ENCODE measurements around the gene SDR42E2. TPM values are rescaled to one million over a fixed set of nuclear protein-coding genes. Genes with fewer than 3 reads are reported as not detected.

The SDR42E2 gene
- total RNA-seq, 1 donor from 2014 or later, result not detected

DNA sequence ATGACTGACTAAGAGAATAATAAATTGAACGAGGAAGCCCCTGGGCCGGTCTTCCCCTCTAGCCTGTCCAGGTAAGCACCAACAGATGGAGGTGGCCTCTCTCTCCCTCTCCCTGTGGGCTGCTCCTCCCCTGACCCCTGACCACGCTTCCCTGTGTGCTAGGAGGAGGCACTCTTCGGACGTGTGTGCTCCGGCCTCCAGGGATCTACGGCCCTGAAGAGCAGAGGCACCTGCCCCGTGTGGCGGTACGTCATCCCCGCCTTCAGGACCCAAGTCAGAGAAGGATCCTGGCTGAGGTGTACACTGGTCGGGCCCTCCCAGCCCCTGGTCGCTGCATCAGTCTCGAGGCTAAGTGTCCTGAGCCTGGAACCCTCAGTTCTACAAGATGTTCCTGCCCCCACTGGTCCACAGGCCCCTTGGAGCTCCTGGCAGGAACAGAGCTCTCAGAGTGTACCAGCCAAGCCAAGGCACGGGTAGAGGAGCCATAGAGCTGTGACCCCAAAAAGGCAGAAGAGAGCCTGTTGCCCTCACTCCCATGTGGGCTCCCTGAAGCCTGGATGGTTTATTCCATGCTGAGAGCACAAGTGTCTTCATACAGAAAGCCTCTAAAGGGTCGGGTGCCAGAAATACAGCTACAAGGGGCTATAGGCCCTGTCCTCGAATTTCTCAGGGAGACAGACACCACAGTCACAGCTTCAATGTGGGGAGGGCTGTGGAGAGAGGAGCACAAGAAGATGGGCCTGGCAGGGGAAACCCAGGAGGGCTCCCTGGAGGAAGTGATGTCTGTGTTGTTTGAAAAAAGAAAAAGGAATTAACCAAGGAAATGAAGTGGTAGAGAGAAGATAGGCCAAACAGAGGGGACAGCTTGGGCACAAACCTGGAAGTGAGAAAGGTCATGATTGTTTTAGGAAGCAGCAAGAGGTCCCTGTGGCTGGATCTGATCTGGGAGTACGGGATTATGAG is 15.9 kb downstream of the SDR42E2 start:
- Histone ChIP-seq H3K36me3 (ENCODE audit: control insufficient read depth in 3 of 3, insufficient read depth in 3 of 3, low read length in 3 of 3) (peaks cover 0 to 2% (median 0%) of the 10 kb centered on the region in 3 donors), H3K27me3 (ENCODE audit: control insufficient read depth in 3 of 3, insufficient read depth in 3 of 3, low read length in 3 of 3) (no peaks in the 10 kb centered on the region), H3K9me3 (ENCODE audit: control insufficient read depth in 3 of 3, low read length in 3 of 3) (no peaks in the 10 kb centered on the region), H3K4me3 (ENCODE audit: low read length in 3 of 3) (no peak overlapping the region), H3K27ac (ENCODE audit: low read depth, low read length) (no peak overlapping the region), H3K9ac (ENCODE audit: low read depth in 1 of 3, low read length in 3 of 3) (no peak overlapping the region), H3K4me1 (ENCODE audit: control insufficient read depth in 3 of 3, insufficient read depth in 3 of 3, low read length in 3 of 3) (peaks cover 4 to 6% (median 5%) of the 10 kb centered on the region in 3 donors)

DNA sequence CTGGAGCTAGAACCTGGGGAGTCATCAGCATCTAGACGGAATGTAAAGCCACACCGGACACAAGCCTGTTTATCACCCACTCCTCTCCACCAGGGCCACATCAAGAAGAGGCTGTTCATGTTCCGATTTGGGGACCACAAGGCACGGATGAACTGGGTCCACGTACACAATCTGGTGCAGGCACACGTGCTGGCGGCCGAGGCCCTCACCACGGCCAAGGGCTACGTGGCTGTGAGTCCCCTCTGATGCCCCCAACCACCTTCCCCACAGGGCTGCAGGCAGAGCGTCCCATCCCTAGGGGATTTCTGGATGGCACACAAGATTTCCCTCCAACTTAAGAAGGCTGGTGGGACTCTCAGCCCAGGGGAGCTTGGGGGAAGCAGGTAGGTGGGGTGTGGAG is 19.1 kb downstream of the SDR42E2 start:
- no peaks in the 10 kb centered on the region for H3K9me3 ChIP-seq (ENCODE audit: control insufficient read depth in 3 of 3, low read length in 3 of 3)
- H3K27me3 ChIP-seq (ENCODE audit: control insufficient read depth in 3 of 3, insufficient read depth in 3 of 3, low read length in 3 of 3), result no peaks in the 10 kb centered on the region
- H3K4me3 ChIP-seq (ENCODE audit: low read length in 3 of 3), result no peak overlapping the region
- H3K9ac ChIP-seq (ENCODE audit: low read depth in 1 of 3, low read length in 3 of 3), result no peak overlapping the region
- no peak overlapping the region for H3K27ac ChIP-seq (ENCODE audit: low read depth, low read length)
- H3K4me1 ChIP-seq (ENCODE audit: control insufficient read depth in 3 of 3, insufficient read depth in 3 of 3, low read length in 3 of 3), result no peaks in the 10 kb centered on the region
- H3K36me3 ChIP-seq (ENCODE audit: control insufficient read depth in 3 of 3, insufficient read depth in 3 of 3, low read length in 3 of 3), result peaks cover 0 to 2% (median 0%) of the 10 kb centered on the region in 3 donors

DNA sequence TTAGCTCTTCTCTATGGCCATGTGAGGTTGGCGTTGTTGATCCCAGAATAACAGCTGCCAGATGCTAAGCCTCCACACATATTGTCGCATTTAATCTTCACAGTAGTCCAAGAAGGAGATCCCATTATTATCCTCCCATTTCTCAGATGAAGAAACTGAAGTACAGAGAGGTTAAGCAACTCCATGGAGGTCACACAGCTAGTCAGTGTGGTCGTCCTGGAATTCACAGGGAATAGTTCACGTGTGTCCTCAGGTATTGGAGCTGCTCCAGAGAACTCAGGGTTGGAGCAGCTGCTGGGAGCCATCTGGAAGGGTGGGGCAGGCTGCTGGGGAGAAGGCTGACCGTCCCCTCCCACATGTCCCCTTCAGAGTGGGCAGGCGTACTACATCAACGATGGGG is 19.5 kb downstream of the SDR42E2 start:
- Histone ChIP-seq H3K27me3 (ENCODE audit: control insufficient read depth in 3 of 3, insufficient read depth in 3 of 3, low read length in 3 of 3) (no peaks in the 10 kb centered on the region), H3K36me3 (ENCODE audit: control insufficient read depth in 3 of 3, insufficient read depth in 3 of 3, low read length in 3 of 3) (peaks cover 0 to 2% (median 0%) of the 10 kb centered on the region in 3 donors), H3K4me1 (ENCODE audit: control insufficient read depth in 3 of 3, insufficient read depth in 3 of 3, low read length in 3 of 3) (no peaks in the 10 kb centered on the region), H3K27ac (ENCODE audit: low read depth, low read length) (no peak overlapping the region), H3K4me3 (ENCODE audit: low read length in 3 of 3) (no peak overlapping the region), H3K9me3 (ENCODE audit: control insufficient read depth in 3 of 3, low read length in 3 of 3) (no peaks in the 10 kb centered on the region), H3K9ac (ENCODE audit: low read depth in 1 of 3, low read length in 3 of 3) (no peak overlapping the region)

DNA sequence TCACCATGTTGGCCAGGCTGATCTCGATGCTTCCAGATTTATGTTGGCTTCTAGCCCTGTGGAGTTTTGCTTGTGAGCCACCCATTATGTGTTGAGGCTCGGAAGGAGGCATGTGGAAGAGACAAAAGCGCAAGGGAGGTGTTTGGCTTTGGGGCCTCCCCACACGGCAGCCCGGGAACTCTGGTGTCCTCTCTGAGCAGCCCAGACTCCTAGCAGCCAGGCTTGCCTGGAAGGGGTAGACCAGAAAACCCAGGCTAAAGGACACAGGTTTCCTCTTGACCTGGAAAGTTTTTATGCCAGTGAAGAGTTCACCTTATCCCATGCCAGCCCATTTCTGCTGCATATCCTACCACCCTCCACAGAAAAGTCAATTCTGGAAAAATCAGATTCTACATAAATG is 21.0 kb downstream of the SDR42E2 start:
- Histone ChIP-seq H3K27me3 (ENCODE audit: control insufficient read depth in 3 of 3, insufficient read depth in 3 of 3, low read length in 3 of 3) (no peaks in the 10 kb centered on the region), H3K9ac (ENCODE audit: low read depth in 1 of 3, low read length in 3 of 3) (no peak overlapping the region), H3K9me3 (ENCODE audit: control insufficient read depth in 3 of 3, low read length in 3 of 3) (no peaks in the 10 kb centered on the region), H3K4me1 (ENCODE audit: control insufficient read depth in 3 of 3, insufficient read depth in 3 of 3, low read length in 3 of 3) (peaks cover 0 to 4% (median 3%) of the 10 kb centered on the region in 3 donors), H3K36me3 (ENCODE audit: control insufficient read depth in 3 of 3, insufficient read depth in 3 of 3, low read length in 3 of 3) (peaks cover 0 to 2% (median 0%) of the 10 kb centered on the region in 3 donors), H3K27ac (ENCODE audit: low read depth, low read length) (no peak overlapping the region), H3K4me3 (ENCODE audit: low read length in 3 of 3) (no peak overlapping the region)

DNA sequence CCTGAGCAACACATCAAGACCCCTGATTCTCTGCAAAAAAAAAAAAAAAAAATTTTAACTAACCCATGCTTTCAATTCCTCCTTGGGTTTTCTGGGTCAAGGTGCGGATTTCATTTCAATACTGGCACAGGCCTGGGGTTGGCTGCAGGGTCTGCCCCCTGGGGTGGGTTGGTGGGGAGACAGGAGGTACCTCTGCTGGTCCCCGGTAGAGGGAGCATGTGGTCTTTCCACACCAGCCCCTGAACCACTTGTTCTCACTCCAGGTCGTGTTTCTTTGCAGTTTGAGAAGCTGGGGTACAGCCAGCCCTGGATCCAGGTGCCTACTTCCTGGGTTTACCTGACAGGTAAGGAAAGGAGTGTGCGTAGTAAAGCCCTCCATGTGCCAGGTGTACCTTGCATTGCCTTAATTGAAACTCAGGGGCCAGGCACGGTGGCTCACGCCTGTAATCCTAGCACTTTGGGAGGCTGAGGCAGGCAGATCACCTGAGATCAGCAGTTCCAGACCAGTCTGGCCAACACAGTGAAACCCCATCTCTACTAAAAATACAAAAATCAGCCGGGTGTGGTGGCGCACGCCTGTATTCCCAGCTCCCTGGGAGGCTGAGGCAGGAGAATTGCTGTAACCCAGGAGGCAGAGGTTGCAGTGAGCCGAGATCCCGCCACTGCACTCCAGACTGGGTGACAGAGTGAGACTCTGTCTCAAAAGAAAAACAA is 21.8 kb downstream of the SDR42E2 start:
- peaks cover 0 to 2% (median 0%) of the 10 kb centered on the region in 3 donors for H3K36me3 ChIP-seq (ENCODE audit: control insufficient read depth in 3 of 3, insufficient read depth in 3 of 3, low read length in 3 of 3)
- H3K27ac ChIP-seq (ENCODE audit: low read depth, low read length), result no peak overlapping the region
- H3K9me3 ChIP-seq (ENCODE audit: control insufficient read depth in 3 of 3, low read length in 3 of 3), result no peaks in the 10 kb centered on the region
- no peak overlapping the region for H3K9ac ChIP-seq (ENCODE audit: low read depth in 1 of 3, low read length in 3 of 3)
- H3K4me1 ChIP-seq (ENCODE audit: control insufficient read depth in 3 of 3, insufficient read depth in 3 of 3, low read length in 3 of 3), result peaks cover 6 to 10% (median 8%) of the 10 kb centered on the region in 3 donors
- no peak overlapping the region for H3K4me3 ChIP-seq (ENCODE audit: low read length in 3 of 3)
- no peaks in the 10 kb centered on the region for H3K27me3 ChIP-seq (ENCODE audit: control insufficient read depth in 3 of 3, insufficient read depth in 3 of 3, low read length in 3 of 3)

- Histone ChIP-seq H3K9me3 (ENCODE audit: control insufficient read depth in 3 of 3, low read length in 3 of 3) (no peaks in the 10 kb centered on the region), H3K36me3 (ENCODE audit: control insufficient read depth in 3 of 3, insufficient read depth in 3 of 3, low read length in 3 of 3) (peaks cover 0 to 2% (median 0%) of the 10 kb centered on the region in 3 donors), H3K9ac (ENCODE audit: low read depth in 1 of 3, low read length in 3 of 3) (no peak overlapping the region), H3K27me3 (ENCODE audit: control insufficient read depth in 3 of 3, insufficient read depth in 3 of 3, low read length in 3 of 3) (no peaks in the 10 kb centered on the region), H3K27ac (ENCODE audit: low read depth, low read length) (no peak overlapping the region), H3K4me1 (ENCODE audit: control insufficient read depth in 3 of 3, insufficient read depth in 3 of 3, low read length in 3 of 3) (peaks cover 12 to 16% (median 14%) of the 10 kb centered on the region in 3 donors), H3K4me3 (ENCODE audit: low read length in 3 of 3) (no peak overlapping the region)
Measured at GRCh38 chr16:22184615-22184968, 22.3 kb downstream of the SDR42E2 start.

DNA sequence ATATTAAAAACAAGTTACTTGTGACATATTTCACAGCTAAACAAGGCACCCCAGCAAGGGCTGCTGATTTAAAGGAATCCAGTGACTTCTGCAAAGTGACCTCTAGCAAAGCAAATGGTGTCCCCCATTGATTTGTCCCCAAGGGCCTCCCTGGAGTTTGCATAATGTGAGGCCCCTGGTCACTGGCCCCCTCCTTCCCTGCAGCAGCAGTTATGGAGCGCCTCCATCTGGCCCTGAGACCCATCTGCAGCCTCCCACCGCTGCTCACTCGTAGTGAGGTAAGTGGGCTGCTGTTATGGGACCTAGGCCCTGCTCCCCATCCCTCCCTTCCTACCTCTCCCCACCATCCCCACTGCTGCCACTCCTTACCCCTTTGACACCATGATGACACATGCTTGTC is 24.2 kb downstream of the SDR42E2 start:
- no peak overlapping the region for H3K4me3 ChIP-seq (ENCODE audit: low read length in 3 of 3)
- no peaks in the 10 kb centered on the region for H3K9me3 ChIP-seq (ENCODE audit: control insufficient read depth in 3 of 3, low read length in 3 of 3)

GRCh38 chr16:22188267-22188594 is 25.9 kb downstream of the SDR42E2 start:
- Histone ChIP-seq H3K27ac (ENCODE audit: low read depth, low read length) (peak overlapping the region; percentile 15), H3K36me3 (ENCODE audit: control insufficient read depth in 3 of 3, insufficient read depth in 3 of 3, low read length in 3 of 3) (no peaks in the 10 kb centered on the region), H3K9me3 (ENCODE audit: control insufficient read depth in 3 of 3, low read length in 3 of 3) (no peaks in the 10 kb centered on the region), H3K9ac (ENCODE audit: low read depth in 1 of 3, low read length in 3 of 3) (no peak overlapping the region), H3K4me3 (ENCODE audit: low read length in 3 of 3) (no peak overlapping the region), H3K27me3 (ENCODE audit: control insufficient read depth in 3 of 3, insufficient read depth in 3 of 3, low read length in 3 of 3) (no peaks in the 10 kb centered on the region), H3K4me1 (ENCODE audit: control insufficient read depth in 3 of 3, insufficient read depth in 3 of 3, low read length in 3 of 3) (peaks cover 30 to 33% (median 32%) of the 10 kb centered on the region in 3 donors)

More for the DNA sequence above, 24.2 kb downstream of the SDR42E2 start:
- Histone ChIP-seq H3K9ac (ENCODE audit: low read depth in 1 of 3, low read length in 3 of 3) (no peak overlapping the region), H3K27ac (ENCODE audit: low read depth, low read length) (no peak overlapping the region), H3K27me3 (ENCODE audit: control insufficient read depth in 3 of 3, insufficient read depth in 3 of 3, low read length in 3 of 3) (no peaks in the 10 kb centered on the region), H3K36me3 (ENCODE audit: control insufficient read depth in 3 of 3, insufficient read depth in 3 of 3, low read length in 3 of 3) (peaks cover 0 to 2% (median 0%) of the 10 kb centered on the region in 3 donors), H3K4me1 (ENCODE audit: control insufficient read depth in 3 of 3, insufficient read depth in 3 of 3, low read length in 3 of 3) (peaks cover 18 to 22% (median 19%) of the 10 kb centered on the region in 3 donors)

DNA sequence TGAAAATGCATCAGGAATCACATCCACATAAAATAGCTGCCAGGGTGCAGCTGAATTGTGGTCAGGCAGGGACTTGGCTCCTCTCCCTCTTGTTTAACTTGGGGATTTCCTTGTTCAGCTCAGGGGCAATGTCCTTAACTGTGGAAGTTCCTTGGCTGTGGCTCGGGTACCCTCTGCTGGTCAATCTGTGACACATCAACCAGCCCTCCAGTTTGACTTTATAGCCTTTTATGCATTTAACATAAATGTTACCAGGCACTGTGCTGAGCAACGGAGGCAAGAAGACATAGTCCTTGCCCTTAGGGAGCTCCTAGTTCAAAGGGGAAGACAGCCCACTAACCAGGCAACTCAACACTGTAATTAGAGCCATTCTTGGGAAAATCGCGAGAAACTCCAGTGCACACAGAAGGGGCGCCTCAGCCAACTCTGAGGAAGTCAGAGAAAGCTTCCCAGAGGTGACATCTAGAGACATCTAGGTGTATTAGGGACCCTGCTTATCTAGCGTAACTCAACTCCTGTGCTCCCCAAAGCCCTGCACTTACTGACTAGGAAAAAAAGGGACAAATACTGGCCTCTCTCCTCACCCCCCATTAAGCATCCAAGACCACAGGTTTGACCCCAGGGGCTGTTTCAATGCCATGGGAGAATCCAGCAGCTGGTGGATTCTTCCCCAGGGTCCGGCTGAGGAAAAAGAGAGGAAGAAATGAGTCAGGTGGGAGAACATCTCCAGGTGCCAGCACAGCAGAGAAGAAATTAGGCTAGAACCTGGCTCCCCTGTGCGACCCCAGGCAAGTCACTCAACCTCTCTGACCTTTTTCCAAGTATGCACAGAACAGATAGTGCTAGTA is 26.5 kb downstream of the SDR42E2 start:
- no peaks in the 10 kb centered on the region for H3K36me3 ChIP-seq (ENCODE audit: control insufficient read depth in 3 of 3, insufficient read depth in 3 of 3, low read length in 3 of 3)
- peaks cover 30 to 33% (median 32%) of the 10 kb centered on the region in 3 donors for H3K4me1 ChIP-seq (ENCODE audit: control insufficient read depth in 3 of 3, insufficient read depth in 3 of 3, low read length in 3 of 3)
- H3K27ac ChIP-seq (ENCODE audit: low read depth, low read length), result peak overlapping the region; percentile 97
- peak overlapping the region in 2 of 3 donors; percentile 74 to 88 for H3K9ac ChIP-seq (ENCODE audit: low read depth in 1 of 3, low read length in 3 of 3)
- no peaks in the 10 kb centered on the region for H3K27me3 ChIP-seq (ENCODE audit: control insufficient read depth in 3 of 3, insufficient read depth in 3 of 3, low read length in 3 of 3)
- H3K9me3 ChIP-seq (ENCODE audit: control insufficient read depth in 3 of 3, low read length in 3 of 3), result no peaks in the 10 kb centered on the region
- H3K4me3 ChIP-seq (ENCODE audit: low read length in 3 of 3), result peak overlapping the region in 2 of 3 donors; percentile 70 to 81
